Measurements from ENCODE around the gene KRT13. TPM values are rescaled to one million over a fixed set of nuclear protein-coding genes. Genes with fewer than 3 reads are reported as not detected.
"Not testable (repeated sequence)": the region's sequence is repeated elsewhere in the genome, so short reads cannot be mapped to it uniquely, and the experiment has no call there.

The KRT13 gene
- total and polyA plus RNA-seq, 2 donors (not counting 3 experiments of a cell fraction or from before 2014, with no cell fraction given), result not detected

- FAIRE-seq (no peak), DNase-seq (ENCODE audit: low read depth, low spot score) (no peak)
- intact Hi-C loops (cut with micrococcal nuclease) (no loop called here), dilution Hi-C loops (cut with MboI; ENCODE audit: extremely low pct_ligation_motif_present, low sequenced_read_pairs) (no loop called here)
- BruUV-seq (replicated peaks), result no TSS peak
- Histone ChIP-seq H2AFZ (ENCODE audit: low read depth, low read length) (no peak overlapping the region), H3K36me3 (ENCODE audit: control insufficient read depth in 2 of 2, extremely low read depth in 1 of 2, insufficient read depth in 2 of 2, low read length in 2 of 2) (no peaks in the 10 kb centered on the region), H3K4me3 (replicated peaks in 1 of 3; ENCODE audit: insufficient read depth in 1 of 3, low read depth in 1 of 3, low read length in 3 of 3) (no peak overlapping the region), H3K27me3 (ENCODE audit: control insufficient read depth in 2 of 2, insufficient read depth in 2 of 2, low read length in 2 of 2) (no peaks in the 10 kb centered on the region), H3K27ac (ENCODE audit: insufficient read depth, low read depth, low read length) (no peak overlapping the region), H3K4me1 (ENCODE audit: control insufficient read depth, extremely low read depth, insufficient read depth, low read length) (peaks cover 19% of the 10 kb centered on the region), H3K79me2 (ENCODE audit: control insufficient read depth, insufficient read depth, low read length) (no peaks in the 10 kb centered on the region), H3K9ac (replicated peaks; ENCODE audit: extremely low read depth, insufficient read depth, low read length) (no peak overlapping the region), H4K20me1 (replicated peaks; ENCODE audit: control insufficient read depth, extremely low read depth, insufficient read depth, low read length) (no peaks in the 10 kb centered on the region), H3K9me3 (replicated peaks; ENCODE audit: control insufficient read depth, insufficient read depth, low read length) (no peaks in the 10 kb centered on the region), H3K4me2 (ENCODE audit: insufficient read depth, low read length) (no peak overlapping the region), H3K9me1 (replicated peaks; ENCODE audit: control insufficient read depth, extremely low read depth, insufficient read depth, low read length) (no peaks in the 10 kb centered on the region)
- TF ChIP-seq JUN (IDR thresholded peaks at IDR 0.05; ENCODE audit: borderline replicate concordance, insufficient read depth, insufficient read length, low read depth), result no peak
- TF ChIP-seq FOS (IDR thresholded peaks at IDR 0.05; ENCODE audit: borderline replicate concordance, insufficient read depth, low read length), result no peak
- TF ChIP-seq POLR2A (IDR thresholded peaks at IDR 0.05; ENCODE audit: low read depth, low read length), result no peak
- TF ChIP-seq POLR2AphosphoS5 (IDR thresholded peaks at IDR 0.05; ENCODE audit: insufficient read depth, low read depth, low read length), result no peak
- TF ChIP-seq MAX (IDR thresholded peaks at IDR 0.05; ENCODE audit: insufficient read depth, insufficient read length), result no peak
- TF ChIP-seq CTCF (IDR thresholded peaks at IDR 0.05; ENCODE audit: extremely low read depth in 1 of 2, insufficient read depth in 1 of 2, low read depth in 1 of 2, low read length in 2 of 2), result no peak
- no peak for TF ChIP-seq GATA2 (IDR thresholded peaks at IDR 0.05; ENCODE audit: insufficient read depth, insufficient read length, low read depth, low read length)
- no peak for TF ChIP-seq MYC (IDR thresholded peaks at IDR 0.05; ENCODE audit: low read depth, low read length)
- TF ChIP-seq EZH2 (IDR thresholded peaks at IDR 0.05; ENCODE audit: borderline replicate concordance, low read depth, low read length, severe bottlenecking), result no peak
- POLR2A ChIA-PET, result no interaction called here
- CTCF ChIA-PET, result interaction anchor here (0.9 to 2.0 kb wide), 10 partner anchors 11 to 635 kb away, joined by 3 to 7 read pairs (median 3); no protein-coding TSS in a partner anchor
Observed at GRCh38 chr17:41544491-41544892, 39.1 kb upstream of the KRT13 start.

- FAIRE-seq; dilution Hi-C loops (cut with MboI; ENCODE audit: extremely low pct_ligation_motif_present, low sequenced_read_pairs); BruUV-seq (replicated peaks); H3K27me3 ChIP-seq (ENCODE audit: control insufficient read depth in 2 of 2, insufficient read depth in 2 of 2, low read length in 2 of 2); H3K9me3 ChIP-seq (replicated peaks; ENCODE audit: control insufficient read depth, insufficient read depth, low read length); H3K27ac ChIP-seq (ENCODE audit: insufficient read depth, low read depth, low read length); H3K36me3 ChIP-seq (ENCODE audit: control insufficient read depth in 2 of 2, extremely low read depth in 1 of 2, insufficient read depth in 2 of 2, low read length in 2 of 2); H3K4me2 ChIP-seq (ENCODE audit: insufficient read depth, low read length); H3K4me1 ChIP-seq (ENCODE audit: control insufficient read depth, extremely low read depth, insufficient read depth, low read length); DNase-seq (ENCODE audit: low read depth, low spot score); H2AFZ ChIP-seq (ENCODE audit: low read depth, low read length); H3K4me3 ChIP-seq (replicated peaks in 1 of 3; ENCODE audit: insufficient read depth in 1 of 3, low read depth in 1 of 3, low read length in 3 of 3); H4K20me1 ChIP-seq (replicated peaks; ENCODE audit: control insufficient read depth, extremely low read depth, insufficient read depth, low read length); intact Hi-C loops (cut with micrococcal nuclease); H3K9me1 ChIP-seq (replicated peaks; ENCODE audit: control insufficient read depth, extremely low read depth, insufficient read depth, low read length); H3K9ac ChIP-seq (replicated peaks; ENCODE audit: extremely low read depth, insufficient read depth, low read length); POLR2A ChIA-PET; H3K79me2 ChIP-seq (ENCODE audit: control insufficient read depth, insufficient read depth, low read length): not testable (repeated sequence)
- CTCF ChIA-PET, result interaction anchor here (1.0 to 3.3 kb wide), 6 partner anchors 10 to 125 kb away, joined by 3 to 10 read pairs (median 4); partner anchors contain the start of gene KRT19
Observed at GRCh38 chr17:41542786-41543185, 37.4 kb upstream of the KRT13 start.
